H1 (cell line): Measurements from ENCODE around the gene DLST. TPM values are rescaled to one million over a fixed set of nuclear protein-coding genes. Genes with fewer than 3 reads are reported as not detected.

ENCODE experiments used
- CBX8 ChIP-seq: fragments of 300-800, 300-1000 bp; sonication (generic); IDR thresholded peaks from 2 replicates; pipeline ENCODE4 v1.7.1; 2016; ENCODE audit warnings: low read depth, low read length, borderline replicate concordance
- EGR1 ChIP-seq: IDR thresholded peaks from 2 replicates; pipeline ENCODE4 v1.6.1; 2011; ENCODE audit warnings: low read depth, low read length, borderline replicate concordance
- polyA plus RNA-seq, 7 experiments: library from polyadenylated mRNA; depleted of rRNA in 3 of 7; stranded (reverse) in 5 of 7; unstranded in 2 of 7; fragments of >200 nt in 5 of 7; fragments of 200-250 nt in 2 of 7; gene quantifications; 1 replicate in 5 of 7; 2 replicates in 1 of 7; 4 replicates in 1 of 7; pipeline versions ENCODE4 v1.2.1 to v1.2.3, GENCODE V29; 2011 to 2013; ENCODE audit warnings: missing spikeins in 2 of 7, mixed read lengths in 2 of 7
- total RNA-seq: library from RNA; stranded (reverse); fragmentation: NEBNext Ultra II Directional; extraction: Animal tissue kit (Norgen Biotek cat#: 25700); gene quantifications from 2 replicates; pipeline ENCODE4 v1.2.1, GENCODE V29; 2021
- TF ChIP-seq, protein P1 (sequence below): IDR thresholded peaks from 2 replicates; pipeline ENCODE4 v1.6.1; 2011; ENCODE audit warnings: low read length, improper control_type of control experiment

Gene DLST
- total and polyA plus RNA-seq, 2 of the 8 experiments (the other 6 are each of a cell fraction or from before 2014, with no cell fraction given): 96.5 to 117 TPM

DNA sequence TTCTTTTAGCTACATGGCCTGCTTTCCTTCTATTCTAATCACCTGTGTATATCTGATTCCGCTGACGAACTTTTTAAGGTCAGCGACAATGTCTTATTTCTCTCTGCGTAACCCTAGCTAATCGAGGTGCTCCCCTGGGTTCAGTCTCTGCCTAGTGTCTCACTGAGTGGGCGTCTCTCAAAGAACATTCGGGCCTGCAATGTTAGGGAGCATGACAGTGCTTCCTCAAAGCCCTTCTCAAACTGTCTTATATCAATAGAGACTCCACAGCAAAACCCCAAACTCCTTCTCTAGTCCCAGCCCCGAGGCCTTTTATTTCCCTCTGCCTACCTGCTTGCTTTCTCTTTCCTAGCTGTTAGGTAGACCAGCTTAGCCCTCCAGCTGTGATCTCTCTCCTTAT, 55.0 kb downstream of the DLST start (continued):
- TF ChIP-seq CBX8 (no peak), EGR1 (no peak)
- TF ChIP-seq, protein P1, sequence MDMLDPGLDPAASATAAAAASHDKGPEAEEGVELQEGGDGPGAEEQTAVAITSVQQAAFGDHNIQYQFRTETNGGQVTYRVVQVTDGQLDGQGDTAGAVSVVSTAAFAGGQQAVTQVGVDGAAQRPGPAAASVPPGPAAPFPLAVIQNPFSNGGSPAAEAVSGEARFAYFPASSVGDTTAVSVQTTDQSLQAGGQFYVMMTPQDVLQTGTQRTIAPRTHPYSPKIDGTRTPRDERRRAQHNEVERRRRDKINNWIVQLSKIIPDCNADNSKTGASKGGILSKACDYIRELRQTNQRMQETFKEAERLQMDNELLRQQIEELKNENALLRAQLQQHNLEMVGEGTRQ: no peak
